ENCODE measurements around the gene CERS2. TPM values are rescaled to one million over a fixed set of nuclear protein-coding genes. Genes with fewer than 3 reads are reported as not detected.
"Not testable (repeated sequence)": the region's sequence is repeated elsewhere in the genome, so short reads cannot be mapped to it uniquely, and the experiment has no call there.

CERS2 gene
- total and polyA plus RNA-seq, 8 donors = 213 to 359 (median 260) TPM

DNA sequence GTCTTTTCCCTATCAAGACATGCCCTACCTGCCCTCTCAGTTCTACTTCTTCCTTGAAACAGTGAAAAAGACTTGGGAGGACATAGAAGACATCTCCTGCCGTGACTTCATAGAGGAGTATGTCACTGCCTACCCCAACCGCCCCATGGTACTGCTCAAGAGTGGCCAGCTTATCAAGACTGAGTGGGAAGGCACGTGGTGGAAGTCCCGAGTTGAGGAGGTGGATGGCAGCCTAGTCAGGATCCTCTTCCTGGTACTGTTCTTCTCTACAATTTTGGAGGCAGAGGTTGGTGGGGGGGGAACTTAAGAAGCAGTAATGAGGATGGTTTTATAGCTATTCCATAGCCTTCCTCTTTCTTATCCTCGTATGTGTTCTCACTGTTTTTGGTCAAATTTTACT, 29.8 kb downstream of the CERS2 start:
- Histone ChIP-seq H3K27ac (no peak overlapping the region), H3K36me3 (peaks cover 0 to 100% of the 10 kb centered on the region in 2 donors), H3K27me3 (no peaks in the 10 kb centered on the region), H3K4me1 (no peaks in the 10 kb centered on the region), H3K9me3 (no peaks in the 10 kb centered on the region), H3K4me3 (no peak overlapping the region)
- ATAC-seq = no peak
- no peak for DNase-seq
- TF ChIP-seq, protein P1, sequence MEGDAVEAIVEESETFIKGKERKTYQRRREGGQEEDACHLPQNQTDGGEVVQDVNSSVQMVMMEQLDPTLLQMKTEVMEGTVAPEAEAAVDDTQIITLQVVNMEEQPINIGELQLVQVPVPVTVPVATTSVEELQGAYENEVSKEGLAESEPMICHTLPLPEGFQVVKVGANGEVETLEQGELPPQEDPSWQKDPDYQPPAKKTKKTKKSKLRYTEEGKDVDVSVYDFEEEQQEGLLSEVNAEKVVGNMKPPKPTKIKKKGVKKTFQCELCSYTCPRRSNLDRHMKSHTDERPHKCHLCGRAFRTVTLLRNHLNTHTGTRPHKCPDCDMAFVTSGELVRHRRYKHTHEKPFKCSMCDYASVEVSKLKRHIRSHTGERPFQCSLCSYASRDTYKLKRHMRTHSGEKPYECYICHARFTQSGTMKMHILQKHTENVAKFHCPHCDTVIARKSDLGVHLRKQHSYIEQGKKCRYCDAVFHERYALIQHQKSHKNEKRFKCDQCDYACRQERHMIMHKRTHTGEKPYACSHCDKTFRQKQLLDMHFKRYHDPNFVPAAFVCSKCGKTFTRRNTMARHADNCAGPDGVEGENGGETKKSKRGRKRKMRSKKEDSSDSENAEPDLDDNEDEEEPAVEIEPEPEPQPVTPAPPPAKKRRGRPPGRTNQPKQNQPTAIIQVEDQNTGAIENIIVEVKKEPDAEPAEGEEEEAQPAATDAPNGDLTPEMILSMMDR (IDR thresholded peaks at IDR 0.05) = no peak
- intact Hi-C loops (cut with DNase I) = no loop called here

DNA sequence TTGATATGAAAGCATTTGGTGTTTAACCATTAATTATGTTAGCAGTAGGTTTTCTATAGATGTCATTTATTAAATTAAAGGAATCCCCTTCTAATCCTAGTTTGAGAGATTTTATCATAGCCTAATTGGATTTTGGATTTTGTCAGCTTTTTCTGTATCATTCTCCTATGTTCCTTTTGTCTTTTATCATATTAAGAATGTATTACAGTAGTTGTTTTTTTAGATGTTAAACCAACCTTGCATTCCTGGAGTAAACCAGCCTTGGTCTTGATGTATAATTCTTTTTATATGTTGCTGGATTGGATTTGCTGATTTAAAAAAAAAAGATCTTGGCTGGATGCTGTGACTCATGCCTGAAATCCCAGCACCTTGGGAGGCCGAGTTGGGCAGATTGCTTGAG, 42.9 kb downstream of the CERS2 start:
- intact Hi-C loops (cut with DNase I) = no loop called here
- no peaks in the 10 kb centered on the region for H3K27me3 ChIP-seq
- H3K4me1 ChIP-seq = peaks cover 0 to 20% of the 10 kb centered on the region in 2 donors
- H3K4me3 ChIP-seq = no peak overlapping the region
- DNase-seq (peak in 1 of 4 donors; percentile 5), ATAC-seq (no peak)
- no peak overlapping the region for H3K27ac ChIP-seq
- TF ChIP-seq, protein P1 (IDR thresholded peaks at IDR 0.05) = no peak
- peaks cover 0 to 90% of the 10 kb centered on the region in 2 donors for H3K36me3 ChIP-seq
- H3K9me3 ChIP-seq = peaks cover 0 to 12% of the 10 kb centered on the region in 2 donors

DNA sequence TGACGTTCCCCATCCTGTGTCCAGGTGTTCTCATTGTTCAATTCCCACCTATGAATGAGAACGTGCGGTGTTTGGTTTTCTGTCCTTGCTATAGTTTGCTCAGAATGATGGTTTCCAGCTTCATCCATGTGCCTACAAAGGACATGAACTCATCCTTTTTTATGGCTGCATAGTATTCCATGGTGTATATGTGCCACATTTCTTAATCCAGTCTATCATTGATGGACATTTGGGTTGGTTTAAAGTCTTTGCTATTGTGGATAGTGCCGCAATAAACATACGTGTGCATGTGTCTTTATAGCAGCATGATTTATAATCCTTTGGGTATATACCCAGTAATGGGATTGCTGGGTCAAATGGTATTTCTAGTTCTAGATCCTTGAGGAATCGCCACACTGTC, 45.9 kb downstream of the CERS2 start:
- intact Hi-C loops (cut with DNase I); DNase-seq; H3K27ac ChIP-seq; H3K27me3 ChIP-seq; H3K4me3 ChIP-seq; ATAC-seq: not testable (repeated sequence)
- Histone ChIP-seq H3K4me1 (peaks cover 0 to 16% of the 10 kb centered on the region in 2 donors), H3K36me3 (peaks cover 0 to 62% of the 10 kb centered on the region in 2 donors), H3K9me3 (peaks cover 0 to 12% of the 10 kb centered on the region in 2 donors)

DNA sequence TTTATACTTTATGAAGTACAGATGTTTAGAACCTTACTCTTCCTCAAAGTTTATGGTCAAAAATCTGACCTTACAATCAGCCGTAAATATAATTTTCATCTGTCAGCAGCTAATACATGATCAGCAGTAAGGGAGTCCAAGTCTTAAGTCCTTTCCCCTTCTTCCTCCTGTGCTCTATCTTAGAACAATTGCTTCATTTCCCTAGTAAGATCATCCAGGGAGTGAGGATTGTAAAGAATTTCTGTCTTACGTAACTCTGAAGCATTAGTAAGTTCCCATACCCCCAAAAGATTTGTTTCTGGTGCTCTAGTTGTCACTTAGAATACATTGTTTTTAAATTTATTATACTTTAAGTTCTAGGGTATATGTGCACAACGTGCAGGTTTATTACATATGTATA, 46.3 kb downstream of the CERS2 start:
- intact Hi-C loops (cut with DNase I) = no loop called here
- ATAC-seq (no peak), DNase-seq (no peak)
- peaks cover 0 to 12% of the 10 kb centered on the region in 2 donors for H3K9me3 ChIP-seq
- H3K27me3 ChIP-seq = no peaks in the 10 kb centered on the region
- peaks cover 0 to 16% of the 10 kb centered on the region in 2 donors for H3K4me1 ChIP-seq
- H3K36me3 ChIP-seq = peaks cover 0 to 57% of the 10 kb centered on the region in 2 donors
- no peak overlapping the region for H3K27ac ChIP-seq
- no peak overlapping the region for H3K4me3 ChIP-seq
- TF ChIP-seq, protein P1 (IDR thresholded peaks at IDR 0.05) = no peak

DNA sequence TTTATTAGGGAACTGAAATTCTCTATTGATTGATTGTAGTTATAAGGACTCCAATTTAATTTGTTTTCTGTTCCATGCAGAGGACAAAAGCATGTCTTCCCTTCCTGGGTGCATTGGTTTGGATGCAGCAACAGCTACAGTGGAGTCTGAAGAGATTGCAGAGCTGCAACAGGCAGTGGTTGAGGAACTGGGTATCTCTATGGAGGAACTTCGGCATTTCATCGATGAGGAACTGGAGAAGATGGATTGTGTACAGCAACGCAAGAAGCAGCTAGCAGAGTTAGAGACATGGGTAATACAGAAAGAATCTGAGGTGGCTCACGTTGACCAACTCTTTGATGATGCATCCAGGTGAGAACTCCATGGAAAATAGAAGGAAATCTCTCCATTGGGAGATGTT, 47.0 kb downstream of the CERS2 start:
- Histone ChIP-seq H3K4me3 (no peak overlapping the region), H3K27me3 (no peaks in the 10 kb centered on the region), H3K27ac (peak overlapping the region in 1 of 2 donors; percentile 79), H3K9me3 (peaks cover 0 to 12% of the 10 kb centered on the region in 2 donors), H3K36me3 (peaks cover 0 to 50% of the 10 kb centered on the region in 2 donors), H3K4me1 (peaks cover 0 to 18% of the 10 kb centered on the region in 2 donors)
- DNase-seq = no peak
- TF ChIP-seq, protein P1 (IDR thresholded peaks at IDR 0.05) = no peak
- ATAC-seq = no peak
- intact Hi-C loops (cut with DNase I) = no loop called here

All from left lung (tissue), 10 donors.